H9 (cell line): ENCODE data around the gene YAP1. TPM values are rescaled to one million over a fixed set of nuclear protein-coding genes. Genes with fewer than 3 reads are reported as not detected.

Experiments used
- DNase-seq: peaks from one replicate; pipeline ENCODE4 v3.0.0-alpha.2; 2017
- H2AFZ ChIP-seq: one replicate; pipeline ENCODE4 v1.6.1; 2013; ENCODE audit warnings: mild to moderate bottlenecking, low read length, control low read depth, moderate library complexity
- H2AK5ac ChIP-seq: 2 replicates; pipeline ENCODE4 v1.6.1; 2013; ENCODE audit warnings: low read length, control low read depth, mixed read lengths; ENCODE audit not compliant: insufficient read length
- H2BK120ac ChIP-seq: one replicate; pipeline ENCODE4 v1.6.1; 2013; ENCODE audit warnings: low read depth, mild to moderate bottlenecking, low read length, control low read depth, inconsistent platforms; ENCODE audit not compliant: poor library complexity, severe bottlenecking
- H2BK12ac ChIP-seq: 2 replicates; pipeline ENCODE4 v1.6.1; 2013; ENCODE audit warnings: low read length, control low read depth, mixed read lengths, low read depth; ENCODE audit not compliant: insufficient read length
- H2BK15ac ChIP-seq: 2 replicates; pipeline ENCODE4 v1.6.1; 2013; ENCODE audit warnings: low read depth, low read length, control low read depth
- H2BK20ac ChIP-seq: one replicate; pipeline ENCODE4 v1.6.1; 2013; ENCODE audit warnings: low read depth, mild to moderate bottlenecking, low read length, control low read depth, inconsistent platforms; ENCODE audit not compliant: poor library complexity, severe bottlenecking
- H2BK5ac ChIP-seq: 2 replicates; pipeline ENCODE4 v1.6.1; 2013; ENCODE audit warnings: low read length, control low read depth, mixed read lengths; ENCODE audit not compliant: insufficient read length
- H3K14ac ChIP-seq: 2 replicates; pipeline ENCODE4 v1.6.1; 2013; ENCODE audit warnings: low read length, control low read depth; ENCODE audit not compliant: insufficient read depth
- H3K18ac ChIP-seq: 2 replicates; pipeline ENCODE4 v1.6.1; 2013; ENCODE audit warnings: low read depth, mild to moderate bottlenecking, mixed read lengths, low read length, control low read depth; ENCODE audit not compliant: insufficient read length
- H3K23ac ChIP-seq: 2 replicates; pipeline ENCODE4 v1.6.1; 2013; ENCODE audit warnings: low read length, control low read depth, mixed read lengths, low read depth; ENCODE audit not compliant: insufficient read length
- H3K23me2 ChIP-seq: 2 replicates; pipeline ENCODE4 v1.6.1; 2013; ENCODE audit warnings: low read depth, mild to moderate bottlenecking, mixed read lengths, low read length, control low read depth; ENCODE audit not compliant: insufficient read length, poor library complexity, severe bottlenecking
- H3K27ac ChIP-seq: 2 replicates; pipeline ENCODE4 v1.5.1; 2013; ENCODE audit warnings: low read length, control low read depth, mixed read lengths, low read depth; ENCODE audit not compliant: insufficient read length
- H3K27me3 ChIP-seq: 2 replicates; pipeline ENCODE4 v1.6.1; 2013; ENCODE audit warnings: low read length, control low read depth, inconsistent platforms; ENCODE audit not compliant: insufficient read depth
- H3K4ac ChIP-seq: 2 replicates; pipeline ENCODE4 v1.6.1; 2013; ENCODE audit warnings: low read depth, mild to moderate bottlenecking, control low read depth, inconsistent platforms, low read length, moderate library complexity
- H3K4me1 ChIP-seq: 2 replicates; pipeline ENCODE4 v1.6.1; 2013; ENCODE audit warnings: low read length, control low read depth, inconsistent platforms; ENCODE audit not compliant: insufficient read depth
- H3K4me2 ChIP-seq: 2 replicates; pipeline ENCODE4 v1.6.1; 2013; ENCODE audit warnings: low read length, control low read depth, mixed read lengths; ENCODE audit not compliant: insufficient read length, insufficient read depth
- H3K56ac ChIP-seq: 2 replicates; pipeline ENCODE4 v1.6.1; 2013; ENCODE audit warnings: low read depth, mild to moderate bottlenecking, mixed read lengths, low read length, control low read depth; ENCODE audit not compliant: insufficient read length
- H3K79me1 ChIP-seq: 2 replicates; pipeline ENCODE4 v1.6.1; 2013; ENCODE audit warnings: low read depth, mild to moderate bottlenecking, moderate library complexity, low read length, control low read depth, inconsistent platforms; ENCODE audit not compliant: insufficient read depth, poor library complexity, severe bottlenecking
- H3K79me2 ChIP-seq: 2 replicates; pipeline ENCODE4 v1.6.1; 2013; ENCODE audit warnings: low read length, control low read depth, inconsistent platforms; ENCODE audit not compliant: insufficient read depth
- H3K9ac ChIP-seq: 2 replicates; pipeline ENCODE4 v1.6.1; 2013; ENCODE audit warnings: low read length, control low read depth, mixed read lengths; ENCODE audit not compliant: insufficient read length; ENCODE audit errors: extremely low read depth
- H3K9me3 ChIP-seq: one replicate; pipeline ENCODE4 v1.6.1; 2013; ENCODE audit warnings: low read depth, low read length, inconsistent platforms; ENCODE audit not compliant: control insufficient read depth
- H3T11ph ChIP-seq: one replicate; pipeline ENCODE4 v1.6.1; 2013; ENCODE audit warnings: mild to moderate bottlenecking, low read length, control low read depth, inconsistent platforms
- H4K20me1 ChIP-seq: one replicate; pipeline ENCODE4 v1.6.1; 2013; ENCODE audit not compliant: control insufficient read depth, insufficient read length, insufficient read depth
- H4K5ac ChIP-seq: 2 replicates; pipeline ENCODE4 v1.6.1; 2013; ENCODE audit warnings: low read depth, mild to moderate bottlenecking, mixed read lengths, low read length, control low read depth; ENCODE audit not compliant: insufficient read length
- H4K8ac ChIP-seq: replicated peaks from 2 replicates; pipeline ENCODE4 v1.6.1; 2013; ENCODE audit warnings: low read length, control low read depth, mixed read lengths, low read depth; ENCODE audit not compliant: insufficient read length
- H4K91ac ChIP-seq: 2 replicates; pipeline ENCODE4 v1.6.1; 2013; ENCODE audit warnings: low read depth, mild to moderate bottlenecking, moderate library complexity, mixed read lengths, low read length, control low read depth; ENCODE audit not compliant: insufficient read length
- H3K27ac Mint-ChIP-seq, 3 experiments: 2 replicates in 2 of 3; 3 replicates in 1 of 3; pipeline ENCODE4 v1.8.0; 2020 to 2021; ENCODE audit warnings: mixed read lengths in 3 of 3, mild to moderate bottlenecking in 1 of 3, moderate library complexity in 1 of 3
- H3K27me3 Mint-ChIP-seq: 2 replicates; pipeline ENCODE4 v1.8.0; 2021; ENCODE audit warnings: low read depth, mild to moderate bottlenecking, moderate library complexity, mixed read lengths
- H3K36me3 Mint-ChIP-seq, 3 experiments: 2 replicates in 2 of 3; 3 replicates in 1 of 3; pipeline ENCODE4 v1.8.0; 2020 to 2021; ENCODE audit warnings: low read depth in 3 of 3, mixed read lengths in 3 of 3; ENCODE audit not compliant: insufficient read depth in 1 of 3
- H3K4me1 Mint-ChIP-seq, 2 experiments: 2 replicates each; pipeline ENCODE4 v1.8.0; 2020; ENCODE audit warnings: mixed read lengths in 2 of 2
- H3K4me3 Mint-ChIP-seq, 2 experiments: 2 replicates in 1 of 2; 3 replicates in 1 of 2; pipeline ENCODE4 v1.8.0; 2020 to 2021; ENCODE audit warnings: mild to moderate bottlenecking in 2 of 2, mixed read lengths in 2 of 2, moderate library complexity in 1 of 2
- H3K9me3 Mint-ChIP-seq, 2 experiments: 2 replicates in 1 of 2; 3 replicates in 1 of 2; pipeline ENCODE4 v1.8.0; 2020; ENCODE audit warnings: mild to moderate bottlenecking in 2 of 2, mixed read lengths in 2 of 2, moderate library complexity in 1 of 2
- WGBS: extraction: QIAGEN DNeasy Blood & Tissue Kit; methylation state at CpG from one replicate; pipeline ENCODE4 v1.1.7; 2013; ENCODE audit warnings: missing lambda C conversion rate, low lambda C conversion rate, mixed read lengths; ENCODE audit not compliant: insufficient read length; ENCODE audit errors: extremely low coverage; 5-methylcytosine and 5-hydroxymethylcytosine counted together
- total RNA-seq: library from RNA; stranded (reverse); gene quantifications from 2 replicates; pipeline ENCODE4 v1.2.1, GENCODE V29; 2021
- TF ChIP-seq, protein P1 (sequence below): fragments of 200-600 bp; sonication (generic); conservative IDR thresholded peaks from 3 replicates; pipeline ENCODE4 v1.8.0; 2021; ENCODE audit warnings: antibody characterized with exemption, mild to moderate bottlenecking

Gene YAP1
- total RNA-seq, 1 experiment from 2014 or later = 124 TPM

DNA sequence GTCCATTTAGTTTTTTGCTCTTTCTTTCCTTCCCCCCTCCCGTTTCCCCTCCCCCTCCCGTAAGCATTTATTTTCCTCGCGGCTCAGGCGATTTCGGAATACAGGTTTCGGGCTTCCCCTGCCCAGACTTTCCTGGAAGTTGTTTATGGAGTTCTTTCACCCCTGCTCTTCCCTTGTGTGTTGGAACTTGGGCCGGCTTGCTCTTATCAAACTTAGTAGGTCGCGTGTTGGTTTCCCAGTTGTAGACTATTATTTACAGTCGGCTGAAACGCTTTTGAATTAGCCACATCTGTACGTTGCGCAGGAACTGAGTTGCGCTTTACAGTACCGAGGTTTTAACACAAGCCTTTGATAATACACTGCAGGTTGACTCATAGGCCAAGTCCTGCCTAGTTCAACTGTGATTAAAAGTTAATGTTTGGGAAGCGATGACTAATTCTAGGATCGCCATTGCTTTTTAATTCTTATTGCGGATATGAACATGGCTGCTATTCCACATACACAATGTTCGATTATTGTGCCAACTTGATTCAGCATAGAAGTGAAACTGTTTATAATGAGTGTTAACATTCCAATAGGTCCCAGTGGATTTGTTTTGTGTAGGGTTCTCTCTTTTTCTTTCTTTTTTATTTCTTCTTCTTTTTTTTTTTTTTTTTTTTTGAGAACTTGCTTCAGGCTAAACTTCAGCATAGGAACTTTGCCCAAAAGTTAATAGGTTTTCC is 1.7 kb downstream of the YAP1 start:
- Histone ChIP-seq H2BK15ac (no peak overlapping the region), H4K8ac (no peak overlapping the region), H3K18ac (peak overlapping the region; percentile 85), H3K4ac (no peak overlapping the region; the same call in 1 of the 2 replicates), H4K5ac (peak overlapping the region; percentile 79), H3K27ac (peak overlapping the region; percentile 91), H3K9ac (peak overlapping the region; percentile 95), H3K27me3 (no peaks in the 10 kb centered on the region), H3K9me3 (no peaks in the 10 kb centered on the region), H2BK120ac (peak overlapping the region; percentile 82), H2AK5ac (no peak overlapping the region), H4K20me1 (no peaks in the 10 kb centered on the region), H3K4me2 (peak overlapping the region; percentile 85), H3K14ac (peak overlapping the region; percentile 76; the same call in 1 of the 2 replicates), H4K91ac (no peak overlapping the region), H2BK20ac (no peak overlapping the region), H3K56ac (peak overlapping the region; percentile 59), H2AFZ (no peak overlapping the region), H2BK5ac (no peak overlapping the region), H2BK12ac (no peak overlapping the region), H3K79me2 (peaks cover 7% of the 10 kb centered on the region; the same call in 1 of the 2 replicates), H3T11ph (peak overlapping the region; percentile 56), H3K4me1 (peaks cover 4% of the 10 kb centered on the region; the same call in 1 of the 2 replicates), H3K23me2 (peaks cover 12% of the 10 kb centered on the region), H3K23ac (no peak overlapping the region), H3K79me1 (no peaks in the 10 kb centered on the region)
- peaks cover 50 to 51% of the 10 kb centered on the region in 2 experiments for H3K4me1 Mint-ChIP-seq
- H3K4me3 Mint-ChIP-seq = peak overlapping the region; percentile 91 to 95
- no peak for DNase-seq
- TF ChIP-seq, protein P1, sequence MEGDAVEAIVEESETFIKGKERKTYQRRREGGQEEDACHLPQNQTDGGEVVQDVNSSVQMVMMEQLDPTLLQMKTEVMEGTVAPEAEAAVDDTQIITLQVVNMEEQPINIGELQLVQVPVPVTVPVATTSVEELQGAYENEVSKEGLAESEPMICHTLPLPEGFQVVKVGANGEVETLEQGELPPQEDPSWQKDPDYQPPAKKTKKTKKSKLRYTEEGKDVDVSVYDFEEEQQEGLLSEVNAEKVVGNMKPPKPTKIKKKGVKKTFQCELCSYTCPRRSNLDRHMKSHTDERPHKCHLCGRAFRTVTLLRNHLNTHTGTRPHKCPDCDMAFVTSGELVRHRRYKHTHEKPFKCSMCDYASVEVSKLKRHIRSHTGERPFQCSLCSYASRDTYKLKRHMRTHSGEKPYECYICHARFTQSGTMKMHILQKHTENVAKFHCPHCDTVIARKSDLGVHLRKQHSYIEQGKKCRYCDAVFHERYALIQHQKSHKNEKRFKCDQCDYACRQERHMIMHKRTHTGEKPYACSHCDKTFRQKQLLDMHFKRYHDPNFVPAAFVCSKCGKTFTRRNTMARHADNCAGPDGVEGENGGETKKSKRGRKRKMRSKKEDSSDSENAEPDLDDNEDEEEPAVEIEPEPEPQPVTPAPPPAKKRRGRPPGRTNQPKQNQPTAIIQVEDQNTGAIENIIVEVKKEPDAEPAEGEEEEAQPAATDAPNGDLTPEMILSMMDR = no peak
- H3K9me3 Mint-ChIP-seq = no peaks in the 10 kb centered on the region
- no peaks in the 10 kb centered on the region; the same call in none of the 2 replicates for H3K27me3 Mint-ChIP-seq
- H3K27ac Mint-ChIP-seq = peak overlapping the region; percentile 99 to 100 (median 99)
- peaks cover 2 to 15% (median 12%) of the 10 kb centered on the region in 3 experiments; a peak in 5 of 7 replicates for H3K36me3 Mint-ChIP-seq
- no CpG with 5 or more reads among the region's 20 CpGs for WGBS
